Keratinocyte (primary cell): ENCODE results near the gene SH3D19. TPM values are rescaled to one million over a fixed set of nuclear protein-coding genes. Genes with fewer than 3 reads are reported as not detected.
A peak's percentile ranks its signal among the peaks of the same experiment; 100 is the strongest.

ENCODE experiments used
- DNase-seq: peaks from one replicate; pipeline ENCODE4 v3.0.0-alpha.2; 2011; ENCODE audit warnings: low read depth, missing footprints, low spot score
- FAIRE-seq: peaks from 2 replicates; lab custom pipeline; 2011; peaks lifted over from hg19 to GRCh38; lab: Jason Lieb, UNC
- H2AFZ ChIP-seq: 2 replicates; pipeline ENCODE4 v1.6.0; 2012; ENCODE audit warnings: low read length, control low read depth, inconsistent platforms; ENCODE audit not compliant: control insufficient read depth
- H3K27ac ChIP-seq: 2 replicates; pipeline ENCODE4 v1.5.1; 2011; ENCODE audit warnings: low read length; ENCODE audit not compliant: control insufficient read depth, insufficient read depth
- H3K27me3 ChIP-seq: 3 replicates; pipeline ENCODE4 v1.6.0; 2011; ENCODE audit warnings: low read length; ENCODE audit not compliant: control insufficient read depth, insufficient read depth; ENCODE audit errors: extremely low read depth
- H3K36me3 ChIP-seq, 2 experiments: 2 replicates in 1 of 2; 3 replicates in 1 of 2; pipeline ENCODE4 v1.5.1; 2011; ENCODE audit warnings: low read length in 2 of 2, mild to moderate bottlenecking in 1 of 2; ENCODE audit not compliant: control insufficient read depth in 2 of 2, insufficient read depth in 2 of 2; ENCODE audit errors: extremely low read depth in 1 of 2
- H3K4me1 ChIP-seq: 3 replicates; pipeline ENCODE4 v1.5.1; 2011; ENCODE audit warnings: low read length; ENCODE audit not compliant: control insufficient read depth, insufficient read depth; ENCODE audit errors: extremely low read depth
- H3K4me2 ChIP-seq: 3 replicates; pipeline ENCODE4 v1.6.0; 2011; ENCODE audit warnings: low read depth, low read length; ENCODE audit not compliant: control insufficient read depth, insufficient read depth; ENCODE audit errors: extremely low read depth
- H3K4me3 ChIP-seq, 3 experiments: fragments of 200-600 bp in 1 of 3; sonication (generic) in 1 of 3; 2 replicates in 2 of 3; 3 replicates in 1 of 3; pipeline ENCODE4 v1.5.1; 2011 to 2016; ENCODE audit warnings: low read length in 3 of 3, mild to moderate bottlenecking in 3 of 3, control low read depth in 2 of 3, inconsistent platforms in 1 of 3, low read depth in 1 of 3, mixed read lengths in 1 of 3, mixed run types in 1 of 3, moderate library complexity in 1 of 3; ENCODE audit not compliant: control insufficient read depth in 2 of 3, insufficient read depth in 2 of 3; ENCODE audit errors: extremely low read depth in 1 of 3
- H3K79me2 ChIP-seq: 2 replicates; pipeline ENCODE4 v1.6.0; 2012; ENCODE audit warnings: low read length; ENCODE audit not compliant: control insufficient read depth, insufficient read depth
- H3K9ac ChIP-seq: 3 replicates; pipeline ENCODE4 v1.6.0; 2011; ENCODE audit warnings: low read length; ENCODE audit not compliant: control insufficient read depth, insufficient read depth; ENCODE audit errors: extremely low read depth
- H3K9me1 ChIP-seq: 3 replicates; pipeline ENCODE4 v1.6.0; 2011; ENCODE audit warnings: low read length; ENCODE audit not compliant: control insufficient read depth, insufficient read depth; ENCODE audit errors: extremely low read depth
- H3K9me3 ChIP-seq: 2 replicates; pipeline ENCODE4 v1.5.1; 2012; ENCODE audit warnings: low read depth, low read length; ENCODE audit not compliant: control insufficient read depth
- H4K20me1 ChIP-seq: 3 replicates; pipeline ENCODE4 v1.6.0; 2011; ENCODE audit warnings: low read length; ENCODE audit not compliant: control insufficient read depth, insufficient read depth; ENCODE audit errors: extremely low read depth
- CTCF ChIP-seq, 3 experiments: IDR thresholded peaks in 1 of 3; conservative IDR thresholded peaks in 1 of 3; optimal IDR thresholded peaks in 1 of 3; 2 replicates in 2 of 3; 3 replicates in 1 of 3; pipeline versions ENCODE3 to v1.5.1; 2011; ENCODE audit warnings: low read length in 3 of 3, mild to moderate bottlenecking in 3 of 3, moderate library complexity in 2 of 3, control low read depth in 1 of 3, inconsistent platforms in 1 of 3; ENCODE audit not compliant: insufficient read depth in 2 of 3; ENCODE audit errors: extremely low read depth in 1 of 3
- EZH2 ChIP-seq: IDR thresholded peaks from one replicate; pipeline ENCODE4 v1.6.1; 2012; ENCODE audit warnings: inconsistent platforms, mild to moderate bottlenecking, low read length, moderate library complexity
- dilution Hi-C: fragments of 300-500 bp; cut with MboI; formaldehyde crosslinking; loops from one replicate; pipeline ENCODE4 v1.7.0; 2020; ENCODE audit warnings: low sequenced_read_pairs; ENCODE audit not compliant: extremely low pct_ligation_motif_present
- polyA plus RNA-seq, 5 experiments: library from polyadenylated mRNA; depleted of rRNA in 3 of 5; stranded (reverse) in 3 of 5; stranded (forward) in 1 of 5; unstranded in 1 of 5; fragments of >200 nt; gene quantifications; 1 replicate in 1 of 5; 2 replicates in 3 of 5; 3 replicates in 1 of 5; pipeline versions ENCODE4 v1.2.1 to v1.2.3, GENCODE V29; 2011 to 2012; ENCODE audit warnings: missing spikeins in 2 of 5, low read depth in 1 of 5, low replicate concordance in 1 of 5

SH3D19 gene
- polyA plus RNA-seq, 1 donor (not counting 4 experiments of a cell fraction or from before 2014, with no cell fraction given): 24.8 TPM

DNA sequence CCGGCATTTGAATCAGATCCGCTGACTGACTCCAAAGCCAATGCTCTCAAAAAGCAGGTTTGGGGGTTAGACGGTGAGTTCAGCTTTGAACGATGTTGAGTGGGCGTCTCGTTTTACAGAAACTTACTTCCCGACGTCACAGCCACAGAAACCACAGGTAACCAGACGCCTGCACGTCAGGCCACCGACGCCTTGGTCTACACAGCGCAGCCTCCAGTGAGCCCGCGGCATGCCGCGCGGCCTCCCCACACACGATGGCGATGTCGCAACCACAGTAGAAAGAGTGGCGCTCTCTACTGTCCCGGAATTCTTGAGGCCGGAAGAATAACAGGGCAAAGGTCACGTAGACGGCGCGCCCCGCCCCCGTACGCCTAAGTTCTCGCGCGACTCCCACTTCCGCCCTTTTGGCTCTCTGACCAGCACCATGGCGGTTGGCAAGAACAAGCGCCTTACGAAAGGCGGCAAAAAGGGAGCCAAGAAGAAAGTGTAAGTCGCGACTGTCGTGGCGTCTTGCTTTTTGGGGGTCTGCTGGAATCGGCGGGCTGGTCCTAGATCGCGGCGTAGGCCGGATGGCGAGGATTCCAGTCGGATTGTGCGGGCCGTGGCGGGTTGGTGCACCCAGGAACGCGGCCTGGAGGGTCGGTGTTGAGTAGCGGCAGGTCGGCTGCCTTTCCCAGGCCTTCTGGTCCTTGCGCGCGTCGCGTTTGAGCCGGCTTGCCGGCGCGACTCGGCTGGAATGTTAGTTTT, 226.0 kb downstream of the SH3D19 start, which contains the start of gene RPS3A:
Gene RPS3A, plus strand, starts transcription at position 400 of the 747 bp plus-strand sequence. Its CDS starts 25 bp downstream, at position 425.
- DNase-seq (peak; percentile 77), FAIRE-seq (peak; percentile 56)
- H3K4me3 ChIP-seq: peak within 1 kb of the TSS; percentile 64 to 100 (median 99)
- peak within 1 kb of the TSS; percentile 100 for H3K9ac ChIP-seq
- peaks cover 17 to 28% of the 10 kb centered on the region in 2 experiments for H3K36me3 ChIP-seq
- H3K27me3 ChIP-seq: no peaks in the 10 kb centered on the region
- H3K9me3 ChIP-seq: no peaks in the 10 kb centered on the region
- peaks cover 17% of the 10 kb centered on the region for H4K20me1 ChIP-seq
- dilution Hi-C loops: no loop called here
- peak within 1 kb of the TSS; percentile 94 for H2AFZ ChIP-seq
- TF ChIP-seq CTCF (optimal IDR thresholded peaks at IDR 0.05 in 1 of 3, IDR thresholded peaks at IDR 0.05 in 1 of 3, conservative IDR thresholded peaks at IDR 0.05 in 1 of 3; ENCODE audit: extremely low read depth in 1 of 3, insufficient read depth in 2 of 3, low read length in 3 of 3) (peak; percentile 88 to 97 (median 88)), EZH2 (no peak)
- H3K79me2 ChIP-seq: peaks cover 39% of the 10 kb centered on the region
- no peaks in the 10 kb centered on the region for H3K9me1 ChIP-seq
- H3K4me2 ChIP-seq: peak within 1 kb of the TSS; percentile 84
- peaks cover 15% of the 10 kb centered on the region for H3K4me1 ChIP-seq
- peak within 1 kb of the TSS; percentile 97 for H3K27ac ChIP-seq

DNA sequence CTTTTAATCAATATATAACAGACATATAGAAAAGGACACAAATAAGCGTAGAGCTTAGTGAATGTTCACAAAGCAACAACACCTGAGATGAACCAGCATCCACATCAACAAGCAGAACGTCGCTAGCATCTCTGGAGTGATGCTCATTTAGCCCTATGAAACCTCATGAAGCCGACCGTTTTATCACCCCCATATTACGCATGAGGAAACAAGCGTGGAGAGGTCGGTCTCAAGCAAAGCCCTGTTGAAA, 226.5 kb downstream of the SH3D19 start:
- peaks cover 16 to 28% of the 10 kb centered on the region in 2 experiments for H3K36me3 ChIP-seq
- H3K4me2 ChIP-seq: peak overlapping the region; percentile 84
- dilution Hi-C loops: no loop called here
- FAIRE-seq (no peak), DNase-seq (no peak)
- peak overlapping the region; percentile 97 for H3K27ac ChIP-seq
- H3K4me1 ChIP-seq: peaks cover 15% of the 10 kb centered on the region
- no peaks in the 10 kb centered on the region for H3K9me3 ChIP-seq
- H3K9ac ChIP-seq: peak overlapping the region; percentile 69
- H2AFZ ChIP-seq: peak overlapping the region; percentile 94
- no peaks in the 10 kb centered on the region for H3K27me3 ChIP-seq
- H3K4me3 ChIP-seq: peak overlapping the region; percentile 8 to 58 (median 54)
- peaks cover 17% of the 10 kb centered on the region for H4K20me1 ChIP-seq
- H3K79me2 ChIP-seq: peaks cover 39% of the 10 kb centered on the region
- TF ChIP-seq CTCF (optimal IDR thresholded peaks at IDR 0.05 in 1 of 3, IDR thresholded peaks at IDR 0.05 in 1 of 3, conservative IDR thresholded peaks at IDR 0.05 in 1 of 3; ENCODE audit: extremely low read depth in 1 of 3, insufficient read depth in 2 of 3, low read length in 3 of 3): no peak
- no peak for TF ChIP-seq EZH2
- no peaks in the 10 kb centered on the region for H3K9me1 ChIP-seq
